Endothelial cell of umbilical vein (primary cell): ENCODE results near the gene BHLHE23. TPM values are rescaled to one million over a fixed set of nuclear protein-coding genes. Genes with fewer than 3 reads are reported as not detected.

Experiments
- BruUV-seq: library from RNA; stranded (reverse); fragments of 400-500 nt; replicated peaks from 2 replicates; lab custom pipeline; 2021; lab: Mats Ljungman, UMichigan
- CTCF ChIA-PET: fragments of 300-600, 350-600 bp; sonication (Branson Sonifier 250); formaldehyde crosslinking; loops from one replicate; lab custom pipeline; 2021; ENCODE audit warnings: antibody characterized with exemption, inconsistent platforms; lab: Charles Lee
- POLR2A ChIA-PET: fragments of 300-600, 350-600 bp; sonication (Branson Sonifier 250); formaldehyde crosslinking; loops from one replicate; lab custom pipeline; 2021; ENCODE audit warnings: antibody characterized with exemption, inconsistent platforms; lab: Charles Lee
- DNase-seq: peaks from one replicate; pipeline ENCODE4 v3.0.0-alpha.2; 2011; ENCODE audit warnings: low read depth, low spot score
- FAIRE-seq: peaks from 2 replicates; lab custom pipeline; 2011; peaks lifted over from hg19 to GRCh38; lab: Jason Lieb, UNC
- H2AFZ ChIP-seq: 2 replicates; pipeline ENCODE4 v1.6.0; 2012; ENCODE audit warnings: low read depth, low read length, control low read depth, inconsistent platforms
- H3K27ac ChIP-seq: 2 replicates; pipeline ENCODE4 v1.5.1; 2011; ENCODE audit warnings: low read depth, mild to moderate bottlenecking, control low read depth, low read length, moderate library complexity; ENCODE audit not compliant: insufficient read depth
- H3K27me3 ChIP-seq, 2 experiments: 2 replicates each; pipeline versions ENCODE4 v1.6.0 to v1.6.1; 2011; ENCODE audit warnings: low read length in 2 of 2, mixed read lengths in 1 of 2; ENCODE audit not compliant: control insufficient read depth in 2 of 2, insufficient read depth in 2 of 2
- H3K36me3 ChIP-seq, 2 experiments: 2 replicates in 1 of 2; 3 replicates in 1 of 2; pipeline ENCODE4 v1.5.1; 2011; ENCODE audit warnings: low read length in 2 of 2, mild to moderate bottlenecking in 1 of 2, moderate library complexity in 1 of 2; ENCODE audit not compliant: control insufficient read depth in 2 of 2, insufficient read depth in 2 of 2; ENCODE audit errors: extremely low read depth in 1 of 2
- H3K4me1 ChIP-seq: 3 replicates; pipeline ENCODE4 v1.5.1; 2011; ENCODE audit warnings: mild to moderate bottlenecking, low read length; ENCODE audit not compliant: control insufficient read depth, insufficient read depth; ENCODE audit errors: extremely low read depth
- H3K4me2 ChIP-seq: 2 replicates; pipeline ENCODE4 v1.6.1; 2011; ENCODE audit warnings: low read length, control low read depth, mixed read lengths; ENCODE audit not compliant: insufficient read depth
- H3K4me3 ChIP-seq, 3 experiments: fragments of 200-600 bp in 1 of 3; sonication (generic), shearing (Covaris generic) in 1 of 3; replicated peaks in 1 of 3; 2 replicates each; pipeline ENCODE4 v1.5.1; 2011 to 2016; ENCODE audit warnings: control low read depth in 3 of 3, low read length in 3 of 3, mild to moderate bottlenecking in 2 of 3, inconsistent platforms in 1 of 3, low read depth in 1 of 3, moderate library complexity in 1 of 3; ENCODE audit not compliant: insufficient read depth in 1 of 3
- H3K79me2 ChIP-seq: 2 replicates; pipeline ENCODE4 v1.6.0; 2012; ENCODE audit warnings: low read length, inconsistent platforms; ENCODE audit not compliant: control insufficient read depth, insufficient read depth
- H3K9ac ChIP-seq: replicated peaks from 2 replicates; pipeline ENCODE3; 2011; ENCODE audit warnings: low read length, control low read depth; ENCODE audit not compliant: insufficient read depth; ENCODE audit errors: extremely low read depth
- H3K9me1 ChIP-seq: replicated peaks from 3 replicates; pipeline ENCODE4 v1.6.0; 2011; ENCODE audit warnings: mild to moderate bottlenecking, low read length; ENCODE audit not compliant: control insufficient read depth, insufficient read depth; ENCODE audit errors: extremely low read depth
- H3K9me3 ChIP-seq: replicated peaks from 2 replicates; pipeline ENCODE4 v1.5.1; 2012; ENCODE audit warnings: low read length, inconsistent platforms; ENCODE audit not compliant: control insufficient read depth, insufficient read depth
- H4K20me1 ChIP-seq: replicated peaks from 2 replicates; pipeline ENCODE3; 2011; ENCODE audit warnings: mild to moderate bottlenecking, low read length; ENCODE audit not compliant: control insufficient read depth, insufficient read depth; ENCODE audit errors: extremely low read depth
- EZH2 ChIP-seq: IDR thresholded peaks from 2 replicates; pipeline ENCODE4 v1.6.1; 2012; ENCODE audit warnings: borderline replicate concordance, low read depth, mild to moderate bottlenecking, moderate library complexity, low read length, inconsistent platforms; ENCODE audit not compliant: severe bottlenecking
- FOS ChIP-seq: IDR thresholded peaks from 2 replicates; pipeline ENCODE4 v1.6.1; 2011; ENCODE audit warnings: mild to moderate bottlenecking, low read length, moderate library complexity, borderline replicate concordance; ENCODE audit not compliant: insufficient read depth
- GATA2 ChIP-seq: IDR thresholded peaks from 2 replicates; pipeline ENCODE4 v1.7.0; 2011; ENCODE audit warnings: low read depth, mild to moderate bottlenecking, moderate library complexity, mixed read lengths, low read length; ENCODE audit not compliant: insufficient read length, insufficient read depth
- JUN ChIP-seq: IDR thresholded peaks from 2 replicates; pipeline ENCODE4 v1.6.1; 2011; ENCODE audit warnings: borderline replicate concordance, low read depth; ENCODE audit not compliant: insufficient read length, insufficient read depth
- MAX ChIP-seq: IDR thresholded peaks from 2 replicates; pipeline ENCODE4 v1.6.1; 2011; ENCODE audit not compliant: insufficient read depth, insufficient read length
- MYC ChIP-seq: IDR thresholded peaks from one replicate; pipeline ENCODE4 v1.6.1; 2011; ENCODE audit warnings: mild to moderate bottlenecking, low read depth, low read length
- POLR2A ChIP-seq: IDR thresholded peaks from 2 replicates; pipeline ENCODE4 v1.6.1; 2012; ENCODE audit warnings: low read depth, mild to moderate bottlenecking, control low read depth, low read length
- POLR2AphosphoS5 ChIP-seq: IDR thresholded peaks from 2 replicates; pipeline ENCODE4 v1.6.1; 2012; ENCODE audit warnings: low read depth, mild to moderate bottlenecking, control low read depth, low read length, moderate library complexity; ENCODE audit not compliant: insufficient read depth
- dilution Hi-C: fragments of 300-500 bp; cut with MboI; formaldehyde crosslinking; loops from one replicate; pipeline ENCODE4 v1.15.0; 2019; ENCODE audit warnings: low sequenced_read_pairs; ENCODE audit not compliant: extremely low pct_ligation_motif_present
- intact Hi-C: fragments of 100-400 bp; cut with micrococcal nuclease; formaldehyde crosslinking; loops from one replicate; pipeline ENCODE4 v1.10.0; 2022
- polyA plus RNA-seq, 4 experiments: library from polyadenylated mRNA; depleted of rRNA in 3 of 4; stranded (reverse) in 3 of 4; unstranded in 1 of 4; fragments of >200 nt; gene quantifications; 2 replicates each; pipeline versions ENCODE4 v1.2.1 to v1.2.3, GENCODE V29; 2011 to 2012; ENCODE audit warnings: missing spikeins in 1 of 4
- total RNA-seq: library from RNA; stranded (reverse); gene quantifications from 2 replicates; pipeline ENCODE4 v1.2.3, GENCODE V29; 2021
- TF ChIP-seq, protein P1 (sequence below), 2 donors: IDR thresholded peaks; 1 replicate in 1 of 2; 2 replicates in 1 of 2; pipeline ENCODE4 v1.5.1; 2011; ENCODE audit warnings: low read length in 2 of 2, mild to moderate bottlenecking in 2 of 2, moderate library complexity in 2 of 2, control low read depth in 1 of 2, inconsistent platforms in 1 of 2, low read depth in 1 of 2; ENCODE audit not compliant: insufficient read depth in 1 of 2; ENCODE audit errors: extremely low read depth in 1 of 2

Gene BHLHE23
- total and polyA plus RNA-seq, 2 donors (not counting 3 experiments of a cell fraction or from before 2014, with no cell fraction given) = not detected

GRCh38 chr20:63049191-63049518 lies 42.4 kb upstream of the BHLHE23 start:
- ChIA-PET CTCF (no interaction called here), POLR2A (no interaction called here)
- H3K9me3 ChIP-seq = no peaks in the 10 kb centered on the region
- no peaks in the 10 kb centered on the region for H3K4me1 ChIP-seq
- peaks cover 2 to 4% of the 10 kb centered on the region in 2 experiments for H3K27me3 ChIP-seq
- no peaks in the 10 kb centered on the region for H3K79me2 ChIP-seq
- no peak for DNase-seq
- TF ChIP-seq FOS (no peak), JUN (no peak), MAX (no peak), EZH2 (no peak)
- no peak overlapping the region for H3K4me3 ChIP-seq
- dilution Hi-C loops = no loop called here
- intact Hi-C loops = no loop called here
- H3K36me3 ChIP-seq = no peaks in the 10 kb centered on the region
- no TSS peak for BruUV-seq
- no peak overlapping the region for H3K9ac ChIP-seq
- H3K4me2 ChIP-seq = no peak overlapping the region
- H2AFZ ChIP-seq = no peak overlapping the region
- H3K27ac ChIP-seq = no peak overlapping the region
- H3K9me1 ChIP-seq = no peaks in the 10 kb centered on the region
- no peaks in the 10 kb centered on the region for H4K20me1 ChIP-seq
- FAIRE-seq = no peak

- H4K20me1 ChIP-seq = no peaks in the 10 kb centered on the region
- no peak for TF ChIP-seq POLR2A
- TF ChIP-seq MAX = no peak
- no peak for TF ChIP-seq FOS
- TF ChIP-seq MYC = no peak
- no peak for TF ChIP-seq JUN
- TF ChIP-seq POLR2AphosphoS5 = no peak
- no peak for TF ChIP-seq EZH2
- no peak for TF ChIP-seq GATA2
- TF ChIP-seq, protein P1, sequence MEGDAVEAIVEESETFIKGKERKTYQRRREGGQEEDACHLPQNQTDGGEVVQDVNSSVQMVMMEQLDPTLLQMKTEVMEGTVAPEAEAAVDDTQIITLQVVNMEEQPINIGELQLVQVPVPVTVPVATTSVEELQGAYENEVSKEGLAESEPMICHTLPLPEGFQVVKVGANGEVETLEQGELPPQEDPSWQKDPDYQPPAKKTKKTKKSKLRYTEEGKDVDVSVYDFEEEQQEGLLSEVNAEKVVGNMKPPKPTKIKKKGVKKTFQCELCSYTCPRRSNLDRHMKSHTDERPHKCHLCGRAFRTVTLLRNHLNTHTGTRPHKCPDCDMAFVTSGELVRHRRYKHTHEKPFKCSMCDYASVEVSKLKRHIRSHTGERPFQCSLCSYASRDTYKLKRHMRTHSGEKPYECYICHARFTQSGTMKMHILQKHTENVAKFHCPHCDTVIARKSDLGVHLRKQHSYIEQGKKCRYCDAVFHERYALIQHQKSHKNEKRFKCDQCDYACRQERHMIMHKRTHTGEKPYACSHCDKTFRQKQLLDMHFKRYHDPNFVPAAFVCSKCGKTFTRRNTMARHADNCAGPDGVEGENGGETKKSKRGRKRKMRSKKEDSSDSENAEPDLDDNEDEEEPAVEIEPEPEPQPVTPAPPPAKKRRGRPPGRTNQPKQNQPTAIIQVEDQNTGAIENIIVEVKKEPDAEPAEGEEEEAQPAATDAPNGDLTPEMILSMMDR (IDR thresholded peaks at IDR 0.05; ENCODE audit: extremely low read depth in 1 of 2, insufficient read depth in 1 of 2, low read depth in 1 of 2, low read length in 2 of 2) = no peak
- POLR2A ChIA-PET = no interaction called here
- no peak overlapping the region for H3K4me2 ChIP-seq
- H3K27ac ChIP-seq = no peak overlapping the region
- FAIRE-seq = no peak
- no peaks in the 10 kb centered on the region for H3K9me1 ChIP-seq
- H3K9ac ChIP-seq = no peak overlapping the region
- H3K36me3 ChIP-seq = no peaks in the 10 kb centered on the region
- CTCF ChIA-PET = no interaction called here
- dilution Hi-C loops (no loop called here), intact Hi-C loops (no loop called here)
- no TSS peak for BruUV-seq
- DNase-seq = no peak
- no peaks in the 10 kb centered on the region for H3K79me2 ChIP-seq
- H3K4me3 ChIP-seq = no peak overlapping the region
- H2AFZ ChIP-seq = no peak overlapping the region
- no peaks in the 10 kb centered on the region for H3K4me1 ChIP-seq
- H3K27me3 ChIP-seq = peaks cover 2 to 4% of the 10 kb centered on the region in 2 experiments
- no peaks in the 10 kb centered on the region for H3K9me3 ChIP-seq
Measured at GRCh38 chr20:63048516-63049190, 41.9 kb upstream of the BHLHE23 start.
